ENCODE data around the gene TRPM5. TPM values are rescaled to one million over a fixed set of nuclear protein-coding genes. Genes with fewer than 3 reads are reported as not detected.

Gene TRPM5
- total RNA-seq, 2 experiments from 2014 or later = not detected

- CTCF ChIA-PET (ENCODE audit: unreplicated experiment) = interaction anchor here (0.8 kb wide), 1 partner anchor 123 kb away, joined by 3 read pairs; no protein-coding TSS in a partner anchor
These were observed 18.8 kb downstream of the TRPM5 start for GRCh38 chr11:2425506-2425905.

GRCh38 chr11:2424811-2425495, 19.4 kb downstream of the TRPM5 start:
- H3K27ac ChIP-seq (ENCODE audit: low read depth, low read length, poor library complexity, severe bottlenecking) = no peak overlapping the region
- H3K79me2 ChIP-seq (ENCODE audit: insufficient read depth, low read depth, low read length) = no peaks in the 10 kb centered on the region
- no peaks in the 10 kb centered on the region for H3K4me1 ChIP-seq (ENCODE audit: insufficient read depth, low read length, poor library complexity, severe bottlenecking)
- DNase-seq (ENCODE audit: low spot score) = no peak
- intact Hi-C loops (cut with micrococcal nuclease; ENCODE audit: unreplicated experiment) = no loop called here
- no TSS peak for BruUV-seq (replicated peaks)
- H3K36me3 ChIP-seq (ENCODE audit: insufficient read depth, low read length) = no peaks in the 10 kb centered on the region
- H4K20me1 ChIP-seq (ENCODE audit: insufficient read depth, low read length) = no peaks in the 10 kb centered on the region
- POLR2A ChIA-PET = no interaction called here
- no peaks in the 10 kb centered on the region for H3K9me2 ChIP-seq (ENCODE audit: insufficient read depth, low read length)
- CTCF ChIA-PET (ENCODE audit: unreplicated experiment) = interaction anchor here (0.8 kb wide), 1 partner anchor 123 kb away, joined by 3 read pairs; no protein-coding TSS in a partner anchor
- no peak overlapping the region for H3K4me2 ChIP-seq (ENCODE audit: low read length)
- no peaks in the 10 kb centered on the region for H3K9me3 ChIP-seq (ENCODE audit: low read length)
- TF ChIP-seq CTCF (conservative IDR thresholded peaks at IDR 0.05; ENCODE audit: low read length) (no peak), EZH2phosphoT487 (IDR thresholded peaks at IDR 0.05; ENCODE audit: borderline replicate concordance, low read depth, low read length) (no peak)
- no peak overlapping the region for H2AFZ ChIP-seq (ENCODE audit: low read length)
- no peak overlapping the region for H3K4me3 ChIP-seq (ENCODE audit: low read depth, low read length, poor library complexity, severe bottlenecking)

More at GRCh38 chr11:2425506-2425905, 18.8 kb downstream of the TRPM5 start:
- Histone ChIP-seq H3K4me1 (ENCODE audit: insufficient read depth, low read length, poor library complexity, severe bottlenecking) (no peaks in the 10 kb centered on the region), H3K27ac (ENCODE audit: low read depth, low read length, poor library complexity, severe bottlenecking) (no peak overlapping the region), H3K9me3 (ENCODE audit: low read length) (no peaks in the 10 kb centered on the region), H3K79me2 (ENCODE audit: insufficient read depth, low read depth, low read length) (no peaks in the 10 kb centered on the region), H3K9me2 (ENCODE audit: insufficient read depth, low read length) (no peaks in the 10 kb centered on the region), H3K4me3 (ENCODE audit: low read depth, low read length, poor library complexity, severe bottlenecking) (no peak overlapping the region), H4K20me1 (ENCODE audit: insufficient read depth, low read length) (no peaks in the 10 kb centered on the region), H3K36me3 (ENCODE audit: insufficient read depth, low read length) (no peaks in the 10 kb centered on the region), H3K4me2 (ENCODE audit: low read length) (no peak overlapping the region), H2AFZ (ENCODE audit: low read length) (no peak overlapping the region)
- POLR2A ChIA-PET = no interaction called here
- TF ChIP-seq EZH2phosphoT487 (IDR thresholded peaks at IDR 0.05; ENCODE audit: borderline replicate concordance, low read depth, low read length) (no peak), CTCF (conservative IDR thresholded peaks at IDR 0.05; ENCODE audit: low read length) (no peak)
- intact Hi-C loops (cut with micrococcal nuclease; ENCODE audit: unreplicated experiment) = no loop called here
- no TSS peak for BruUV-seq (replicated peaks)
- no peak for DNase-seq (ENCODE audit: low spot score)

All from OCI-LY7 (cell line).